GM12801 (cell line): ENCODE results near the gene CHCHD3.

ENCODE experiments used
- TF ChIP-seq, protein P1 (sequence below): IDR thresholded peaks from one replicate; pipeline ENCODE4 v1.5.1; 2011; ENCODE audit warnings: control low read depth; ENCODE audit not compliant: insufficient read length; ENCODE audit errors: extremely low read depth

Gene CHCHD3

DNA sequence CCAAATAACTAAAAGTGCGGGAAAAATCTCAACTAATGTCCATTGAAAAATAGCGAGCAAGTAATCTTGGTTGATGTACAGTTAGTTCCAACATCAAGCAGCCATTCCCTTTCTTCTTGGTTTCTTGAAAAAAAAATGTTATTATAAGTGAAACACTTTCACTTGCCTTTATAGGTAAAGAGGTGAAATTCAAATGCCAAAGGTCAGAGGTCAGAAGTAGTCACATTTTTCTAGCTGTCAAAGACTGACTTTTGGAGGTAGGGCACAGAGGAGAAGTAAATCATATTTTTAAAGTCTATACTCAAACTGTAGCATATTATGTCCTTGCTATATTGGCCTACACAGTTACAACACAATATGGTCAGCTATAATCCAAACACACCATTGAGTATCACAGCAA, 62.3 kb downstream of the CHCHD3 start:
- TF ChIP-seq, protein P1, sequence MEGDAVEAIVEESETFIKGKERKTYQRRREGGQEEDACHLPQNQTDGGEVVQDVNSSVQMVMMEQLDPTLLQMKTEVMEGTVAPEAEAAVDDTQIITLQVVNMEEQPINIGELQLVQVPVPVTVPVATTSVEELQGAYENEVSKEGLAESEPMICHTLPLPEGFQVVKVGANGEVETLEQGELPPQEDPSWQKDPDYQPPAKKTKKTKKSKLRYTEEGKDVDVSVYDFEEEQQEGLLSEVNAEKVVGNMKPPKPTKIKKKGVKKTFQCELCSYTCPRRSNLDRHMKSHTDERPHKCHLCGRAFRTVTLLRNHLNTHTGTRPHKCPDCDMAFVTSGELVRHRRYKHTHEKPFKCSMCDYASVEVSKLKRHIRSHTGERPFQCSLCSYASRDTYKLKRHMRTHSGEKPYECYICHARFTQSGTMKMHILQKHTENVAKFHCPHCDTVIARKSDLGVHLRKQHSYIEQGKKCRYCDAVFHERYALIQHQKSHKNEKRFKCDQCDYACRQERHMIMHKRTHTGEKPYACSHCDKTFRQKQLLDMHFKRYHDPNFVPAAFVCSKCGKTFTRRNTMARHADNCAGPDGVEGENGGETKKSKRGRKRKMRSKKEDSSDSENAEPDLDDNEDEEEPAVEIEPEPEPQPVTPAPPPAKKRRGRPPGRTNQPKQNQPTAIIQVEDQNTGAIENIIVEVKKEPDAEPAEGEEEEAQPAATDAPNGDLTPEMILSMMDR, result no peak

DNA sequence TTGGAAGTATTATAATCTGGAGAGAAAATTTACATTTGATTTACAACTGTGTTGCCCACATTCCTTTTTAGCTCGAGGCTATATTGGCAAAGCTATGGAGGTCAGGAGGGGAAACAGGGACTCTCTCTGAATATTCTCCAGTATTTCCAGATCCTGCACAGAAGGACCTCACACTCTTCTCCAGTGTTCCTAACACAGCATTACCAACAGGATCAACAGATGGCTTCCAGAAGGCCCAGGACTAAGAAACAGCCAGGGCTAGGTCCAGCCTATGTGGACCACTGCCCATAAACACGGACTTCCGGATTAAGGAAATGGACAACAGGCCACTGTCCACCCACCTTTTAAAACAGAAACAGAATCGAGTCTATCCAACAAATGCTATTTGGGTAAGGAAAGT, 65.3 kb downstream of the CHCHD3 start:
- TF ChIP-seq, protein P1, result no peak

DNA sequence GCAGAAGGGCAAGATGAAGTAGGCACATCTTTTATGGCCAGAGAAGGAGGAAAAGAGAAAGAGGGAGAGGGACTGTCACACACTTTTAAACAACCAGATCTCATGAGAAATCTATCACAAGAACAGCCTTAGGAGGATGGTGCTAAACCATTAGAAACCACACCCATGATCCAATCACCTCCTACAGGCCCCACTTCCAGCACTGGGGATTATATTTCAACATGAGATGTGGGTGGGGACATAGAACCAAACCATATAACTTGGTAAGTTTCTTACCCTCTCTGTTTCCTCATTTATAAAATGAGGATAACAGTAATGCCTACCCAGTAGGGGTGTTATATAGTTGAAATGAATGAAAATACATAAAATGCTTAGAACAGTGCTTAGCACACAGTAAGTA, 66.0 kb downstream of the CHCHD3 start:
- TF ChIP-seq, protein P1, result no peak

DNA sequence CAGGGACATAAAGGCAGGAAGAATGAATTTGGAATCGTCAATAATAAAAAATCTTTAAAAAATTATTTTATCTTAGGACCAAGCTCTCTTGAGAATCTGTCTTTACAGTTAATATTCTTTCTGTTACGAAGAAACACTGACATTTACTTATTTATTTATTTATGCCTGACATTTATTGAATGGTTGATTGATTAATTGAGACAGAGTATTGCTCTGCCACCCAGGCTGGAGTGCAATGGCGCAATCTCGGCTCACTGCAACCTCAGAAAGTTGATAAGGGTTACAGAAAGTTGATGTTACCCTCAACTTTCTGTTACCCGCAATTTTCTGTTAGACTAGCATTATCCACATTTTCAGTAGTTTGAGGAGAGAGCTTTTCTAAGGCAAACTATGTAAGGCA, 70.1 kb downstream of the CHCHD3 start:
- TF ChIP-seq, protein P1, result no peak

DNA sequence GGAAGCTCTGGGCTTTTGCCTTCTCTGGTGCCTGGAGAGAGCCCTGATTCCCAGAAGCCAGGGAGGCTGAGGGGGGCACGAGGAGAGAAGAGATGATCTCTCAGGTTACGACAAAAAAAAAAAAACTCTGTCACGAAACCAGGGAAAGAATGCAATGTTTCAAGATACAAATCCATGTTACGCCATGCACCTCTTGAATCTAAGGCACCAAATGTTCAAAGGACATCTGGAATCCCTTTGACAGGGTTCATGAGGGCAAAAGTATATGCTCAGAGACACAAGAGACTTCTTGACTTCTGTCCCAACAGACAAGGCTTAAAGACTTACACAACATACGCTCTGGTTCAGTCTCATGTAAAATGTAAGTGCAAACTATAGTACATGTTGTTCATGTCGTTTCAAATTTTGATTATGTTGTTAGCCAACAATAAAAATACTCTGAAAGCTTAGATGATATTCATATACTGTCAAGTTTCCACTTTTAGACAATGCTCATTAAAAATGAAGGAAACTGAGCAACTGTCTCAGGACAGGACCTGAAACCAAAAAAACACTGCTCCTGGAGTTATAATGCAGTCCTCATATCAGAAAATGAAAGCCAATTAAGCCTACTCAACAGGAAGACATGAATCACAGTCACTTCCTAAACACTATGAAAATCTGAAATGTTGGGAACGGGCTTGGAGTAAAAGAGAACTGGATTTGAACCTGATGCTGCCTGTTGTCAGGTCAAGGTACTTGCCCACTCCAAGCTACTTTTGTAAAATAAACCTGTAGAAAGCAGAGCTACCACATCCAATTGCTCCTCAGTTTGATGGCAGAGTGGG, 72.3 kb downstream of the CHCHD3 start:
- TF ChIP-seq, protein P1, result no peak

DNA sequence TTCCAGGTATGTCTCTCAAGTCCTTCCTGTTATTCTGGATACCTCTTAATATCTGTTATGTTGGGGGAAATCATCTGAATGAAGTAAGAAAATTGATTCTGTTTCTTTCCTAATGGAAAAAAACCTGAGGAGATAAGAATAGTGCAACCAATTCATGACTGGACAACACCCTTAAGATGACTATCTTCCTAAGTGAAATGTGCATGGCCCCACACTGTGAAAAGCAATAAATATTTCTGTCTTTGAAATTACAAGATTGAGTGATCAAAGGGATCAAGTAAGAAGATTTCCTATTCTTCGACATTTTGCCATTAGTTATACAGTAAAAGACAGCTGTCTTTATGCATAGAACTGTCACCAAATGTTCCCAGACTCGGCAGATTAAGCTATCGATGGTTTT, 73.9 kb downstream of the CHCHD3 start:
- TF ChIP-seq, protein P1, result no peak

DNA sequence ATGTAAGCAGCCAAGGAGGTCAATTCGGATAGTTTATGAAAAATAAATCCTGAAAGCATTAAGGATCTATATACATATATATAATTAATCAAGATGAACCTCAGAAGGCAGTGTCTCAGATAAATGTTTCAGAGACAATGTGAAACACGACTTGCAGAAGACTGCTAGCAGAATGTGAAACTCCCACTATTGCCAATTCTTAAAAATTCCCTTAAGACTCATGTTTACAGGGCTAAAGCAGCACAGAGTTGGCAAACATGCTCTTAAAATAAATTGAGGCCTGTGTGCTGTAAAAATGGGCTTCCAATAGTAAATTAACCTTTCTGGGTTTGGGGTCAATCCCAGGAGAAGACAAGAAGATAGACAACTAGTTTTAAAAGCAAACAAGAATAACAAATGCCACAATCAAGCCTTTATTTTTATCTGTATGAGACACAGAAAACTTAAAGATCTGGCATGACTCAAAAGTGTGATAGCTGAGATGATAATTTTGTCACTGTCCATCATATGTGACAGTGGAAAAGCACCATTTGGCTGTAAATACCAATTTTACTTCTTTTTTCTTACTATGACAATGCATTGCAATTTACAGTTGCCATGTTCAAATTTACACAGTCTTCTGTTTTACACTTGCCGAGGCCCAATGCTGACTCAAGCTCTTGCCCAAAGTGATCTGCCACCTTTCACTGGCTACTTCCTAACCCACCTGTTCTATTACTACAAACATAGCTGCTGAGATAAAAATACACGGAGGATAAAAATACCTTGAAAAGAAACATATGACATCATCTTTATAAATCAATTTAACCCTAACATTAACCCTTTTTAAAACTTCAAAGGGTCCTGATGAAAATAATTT, 78.6 kb downstream of the CHCHD3 start:
- TF ChIP-seq, protein P1, result no peak
